SK-N-SH (cell line): ENCODE results near the gene RPL15. TPM values are rescaled to one million over a fixed set of nuclear protein-coding genes. Genes with fewer than 3 reads are reported as not detected.

Experiments used
- CTCF ChIA-PET: fragments of 300-600, 350-600 bp; formaldehyde crosslinking; extraction: SDS; loops from one replicate; lab custom pipeline; 2021; lab: Yijun Ruan, JAX
- POLR2A ChIA-PET: fragments of 350-600 bp; sonication (Branson Sonifier 250); formaldehyde crosslinking; extraction: SDS; loops from one replicate; lab custom pipeline; 2020; ENCODE audit warnings: antibody characterized with exemption, inconsistent platforms; lab: Yijun Ruan, JAX
- DNase-seq: peaks from one replicate; pipeline ENCODE4 v3.0.0; 2012
- H2AFZ ChIP-seq: fragments of 200-600 bp; sonication (generic); 2 replicates; pipeline ENCODE4 v1.8.1; 2016; ENCODE audit warnings: antibody characterized with exemption, mild to moderate bottlenecking, low read depth
- H3F3A ChIP-seq: fragments of 200-600 bp; sonication (generic); replicated peaks from 2 replicates; pipeline ENCODE3; 2016; ENCODE audit warnings: antibody characterized with exemption, mild to moderate bottlenecking; ENCODE audit not compliant: insufficient read depth
- H3K27ac ChIP-seq, 2 experiments: fragments of 200-500 bp in 1 of 2; fragments of 200-600 bp in 1 of 2; sonication (Bioruptor generic) in 1 of 2; sonication (generic), shearing (Covaris generic) in 1 of 2; 2 replicates each; pipeline versions ENCODE4 v1.5.1 to v1.6.1; 2014 to 2016; ENCODE audit warnings: low read depth in 2 of 2, inconsistent platforms in 1 of 2, low read length in 1 of 2, mild to moderate bottlenecking in 1 of 2, mixed read lengths in 1 of 2
- H3K27me3 ChIP-seq: fragments of 200-600 bp; sonication (generic), shearing (Covaris generic); 2 replicates; pipeline ENCODE4 v1.6.1; 2016; ENCODE audit warnings: mixed run types; ENCODE audit not compliant: insufficient read depth
- H3K36me3 ChIP-seq, 2 experiments: fragments of 200-500 bp in 1 of 2; fragments of 200-600 bp in 1 of 2; sonication (Bioruptor generic) in 1 of 2; sonication (generic) in 1 of 2; replicated peaks in 1 of 2; 2 replicates each; pipeline versions ENCODE3 to v1.5.1; 2014 to 2016; ENCODE audit warnings: low read length in 1 of 2, mild to moderate bottlenecking in 1 of 2; ENCODE audit not compliant: insufficient read depth in 2 of 2, control insufficient read depth in 1 of 2
- H3K4me1 ChIP-seq, 2 experiments: fragments of 200-500 bp in 1 of 2; fragments of 200-600 bp in 1 of 2; sonication (Bioruptor generic) in 1 of 2; sonication (generic), shearing (Covaris generic) in 1 of 2; 2 replicates each; pipeline versions ENCODE4 v1.5.1 to v1.6.1; 2014 to 2016; ENCODE audit warnings: low read depth in 1 of 2, low read length in 1 of 2, mixed run types in 1 of 2; ENCODE audit not compliant: insufficient read depth in 2 of 2, control insufficient read depth in 1 of 2
- H3K4me2 ChIP-seq: fragments of 200-600 bp; sonication (generic), shearing (Covaris generic); 2 replicates; pipeline ENCODE4 v1.6.1; 2017; ENCODE audit warnings: mixed run types
- H3K4me3 ChIP-seq, 2 experiments: fragments of 200-500 bp in 1 of 2; fragments of 200-600 bp in 1 of 2; sonication (Bioruptor generic) in 1 of 2; sonication (generic), shearing (Covaris generic) in 1 of 2; 2 replicates each; pipeline versions ENCODE4 v1.5.1 to v1.8.1; 2014 to 2016; ENCODE audit warnings: low read depth in 2 of 2, inconsistent platforms in 1 of 2, low read length in 1 of 2, mild to moderate bottlenecking in 1 of 2, mixed read lengths in 1 of 2, moderate library complexity in 1 of 2
- H3K79me2 ChIP-seq: fragments of 200-600 bp; sonication (generic); 2 replicates; pipeline ENCODE4 v1.8.1; 2017; ENCODE audit warnings: mild to moderate bottlenecking; ENCODE audit not compliant: insufficient read depth
- H3K9ac ChIP-seq: fragments of 200-600 bp; sonication (generic); 2 replicates; pipeline ENCODE4 v1.6.1; 2017; ENCODE audit warnings: mixed run types
- H3K9me2 ChIP-seq: fragments of 200-600 bp; sonication (generic); 2 replicates; pipeline ENCODE4 v1.6.1; 2017; ENCODE audit warnings: mixed run types
- H3K9me3 ChIP-seq: fragments of 200-600 bp; sonication (generic); 2 replicates; pipeline ENCODE4 v1.6.1; 2017; ENCODE audit warnings: mixed run types, mild to moderate bottlenecking, moderate library complexity
- H4K20me1 ChIP-seq: fragments of 200-600 bp; sonication (generic); 2 replicates; pipeline ENCODE4 v1.6.1; 2017; ENCODE audit warnings: mild to moderate bottlenecking, mixed run types; ENCODE audit not compliant: insufficient read depth
- CHD2 ChIP-seq: fragments of 150-350 bp; IDR thresholded peaks from 2 replicates; pipeline ENCODE4 v1.6.1; 2018; ENCODE audit warnings: low read length; ENCODE audit not compliant: partially characterized antibody
- EP300 ChIP-seq, 2 experiments: IDR thresholded peaks; 2 replicates each; pipeline versions ENCODE4 v1.4.0 to v1.6.1; 2012; ENCODE audit warnings: borderline replicate concordance in 1 of 2, low read depth in 1 of 2, low read length in 1 of 2
- GABPA ChIP-seq: IDR thresholded peaks from 2 replicates; pipeline ENCODE4 v1.4.0; 2012; ENCODE audit warnings: low read depth, mild to moderate bottlenecking
- JUND ChIP-seq: IDR thresholded peaks from 2 replicates; pipeline ENCODE4 v1.4.0; 2012
- MEF2A ChIP-seq: IDR thresholded peaks from 2 replicates; pipeline ENCODE4 v1.4.0; 2012; ENCODE audit warnings: low read depth, borderline replicate concordance
- NFIC ChIP-seq: IDR thresholded peaks from 2 replicates; pipeline ENCODE4 v1.4.0; 2012; ENCODE audit warnings: borderline replicate concordance
- NRF1 ChIP-seq: IDR thresholded peaks from 2 replicates; pipeline ENCODE4 v1.6.1; 2012; ENCODE audit warnings: low read depth, mild to moderate bottlenecking, low read length
- POLR2AphosphoS5 ChIP-seq: IDR thresholded peaks from 2 replicates; pipeline ENCODE4 v1.6.1; 2012; ENCODE audit warnings: low read depth, low read length
- RAD21 ChIP-seq: IDR thresholded peaks from 2 replicates; pipeline ENCODE4 v1.6.1; 2012; ENCODE audit warnings: mild to moderate bottlenecking, low read length
- RFX5 ChIP-seq: IDR thresholded peaks from 2 replicates; pipeline ENCODE4 v1.6.1; 2012; ENCODE audit warnings: mild to moderate bottlenecking, improper control_type of control experiment, low read length
- SIN3A ChIP-seq: IDR thresholded peaks from 2 replicates; pipeline ENCODE4 v1.6.1; 2012; ENCODE audit warnings: low read depth, mild to moderate bottlenecking, low read length, moderate library complexity, borderline replicate concordance
- TAF1 ChIP-seq: IDR thresholded peaks from 2 replicates; pipeline ENCODE4 v1.6.1; 2012; ENCODE audit warnings: low read depth, mild to moderate bottlenecking, low read length, moderate library complexity, borderline replicate concordance
- TCF12 ChIP-seq: IDR thresholded peaks from 2 replicates; pipeline ENCODE4 v1.4.0; 2012
- TEAD4 ChIP-seq: IDR thresholded peaks from 2 replicates; pipeline ENCODE4 v1.4.0; 2012; ENCODE audit warnings: mild to moderate bottlenecking, borderline replicate concordance; ENCODE audit not compliant: insufficient read depth
- WGBS: methylation state at CpG from one replicate; pipeline ENCODE4 v1.1.6; 2017; ENCODE audit warnings: low lambda C conversion rate; 5-methylcytosine and 5-hydroxymethylcytosine counted together
- polyA plus RNA-seq, 3 experiments: library from polyadenylated mRNA; depleted of rRNA; stranded (reverse); fragments of >200 nt; gene quantifications; 2 replicates each; pipeline ENCODE4 v1.2.3, GENCODE V29; 2012
- TF ChIP-seq, protein P1 (sequence below): IDR thresholded peaks from 2 replicates; pipeline ENCODE4; 2012
- TF ChIP-seq, protein P2 (sequence below): fragments of 200-600 bp; sonication (generic); IDR thresholded peaks from 2 replicates; pipeline ENCODE4 v1.6.1; 2017; ENCODE audit warnings: antibody characterized with exemption, mild to moderate bottlenecking, moderate library complexity
- TF ChIP-seq, protein P3 (sequence below): fragments of 150-350 bp; IDR thresholded peaks from 2 replicates; pipeline ENCODE4 v1.6.1; 2016; ENCODE audit warnings: mild to moderate bottlenecking, low read depth, low read length

RPL15 gene
- polyA plus RNA-seq, 1 of the 3 experiments (the other 2 are of a cell fraction): 5,582 TPM

DNA sequence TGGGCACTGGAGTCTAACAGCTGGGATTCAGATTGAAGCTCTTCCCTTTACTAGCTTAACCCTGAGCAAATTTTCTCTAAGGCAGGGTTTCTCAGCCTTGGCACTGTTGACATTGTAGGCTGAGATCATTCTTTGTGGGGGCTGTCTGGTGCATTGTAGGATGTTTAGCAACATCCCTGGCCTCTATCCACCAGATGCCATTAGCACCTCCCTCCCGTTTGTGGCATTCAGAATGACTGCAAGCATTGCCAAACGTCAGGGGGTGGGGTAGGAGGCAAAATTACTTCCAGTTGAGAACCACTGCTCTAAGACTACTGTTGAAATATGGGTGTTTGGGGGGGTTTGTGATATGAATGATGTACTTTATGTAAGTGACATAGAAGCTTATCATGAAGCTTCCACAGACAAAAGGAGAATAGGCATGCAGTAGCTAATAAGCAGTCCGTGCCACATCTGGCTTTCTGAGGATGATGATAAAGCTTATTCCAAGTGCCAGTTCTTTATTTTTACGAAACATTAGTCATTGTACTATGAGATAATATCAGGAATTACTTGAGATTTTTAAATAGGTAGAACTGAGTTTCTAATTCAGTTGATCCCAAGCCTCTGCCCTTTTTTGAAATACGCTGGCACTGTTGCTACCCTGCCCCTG, 39.5 kb upstream of the RPL15 start:
- Histone ChIP-seq H3K9me3 (no peaks in the 10 kb centered on the region), H3K9me2 (no peaks in the 10 kb centered on the region), H3K4me2 (peak overlapping the region; percentile 41), H3K27ac (no peak overlapping the region; a peak in 1 of 4 replicates), H3K27me3 (no peaks in the 10 kb centered on the region), H4K20me1 (peaks cover 57% of the 10 kb centered on the region), H3K4me1 (peaks cover 8 to 21% of the 10 kb centered on the region in 2 experiments), H3K4me3 (no peak overlapping the region), H3K36me3 (peaks cover 0 to 13% of the 10 kb centered on the region in 2 experiments), H3K79me2 (peaks cover 40% of the 10 kb centered on the region), H3F3A (no peaks in the 10 kb centered on the region), H3K9ac (no peak overlapping the region), H2AFZ (no peak overlapping the region)
- WGBS: 54% methylated on average over 5 of the region's 5 CpGs
- POLR2A ChIA-PET: interaction anchor here (0.7 kb wide), 1 partner anchor 988 kb away, joined by 3 read pairs; no protein-coding TSS in a partner anchor
- no peak for DNase-seq
- CTCF ChIA-PET: interaction anchor here (1.4 kb wide), 1 partner anchor 43 kb away, joined by 5 read pairs; no protein-coding TSS in a partner anchor
- no peak for TF ChIP-seq TAF1
- TF ChIP-seq MEF2A: no peak
- no peak for TF ChIP-seq RFX5
- no peak for TF ChIP-seq EP300 (IDR thresholded peaks at IDR 0.05; ENCODE audit: borderline replicate concordance in 1 of 2, low read depth in 1 of 2, low read length in 1 of 2)
- TF ChIP-seq JUND: 0 out of 2 replicates have a peak, but pooled peaks have one; percentile 7
- peak; percentile 50; the same call in 1 of the 2 replicates for TF ChIP-seq TCF12
- peak; percentile 44; the same call in 1 of the 2 replicates for TF ChIP-seq NFIC
- TF ChIP-seq NRF1: no peak

DNA sequence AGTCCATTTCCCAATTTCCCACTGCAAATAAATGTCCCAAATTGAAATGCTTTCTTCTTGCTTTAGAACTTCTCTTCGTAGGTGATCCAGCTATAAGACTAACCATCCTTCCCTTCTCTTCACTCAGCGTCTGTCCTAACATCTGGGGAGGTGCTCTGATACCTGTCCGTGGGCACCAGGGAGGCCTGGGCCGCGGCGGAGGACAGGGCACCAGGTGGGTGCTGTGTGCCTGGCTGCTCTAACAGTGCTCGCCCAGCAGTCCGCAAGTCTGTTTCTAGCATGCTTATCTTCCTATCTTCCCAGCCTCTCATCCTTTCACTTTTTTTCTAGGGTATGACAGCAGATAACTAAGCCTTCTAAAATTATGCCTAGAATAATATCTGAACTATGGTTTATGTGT, 37.4 kb upstream of the RPL15 start:
- POLR2A ChIA-PET: no interaction called here

More for the DNA sequence above, 37.4 kb upstream of the RPL15 start:
- DNase-seq: no peak
- no peaks in the 10 kb centered on the region for H3K27me3 ChIP-seq
- WGBS: 97% methylated on average over 8 of the region's 8 CpGs
- H2AFZ ChIP-seq: no peak overlapping the region
- no peak overlapping the region for H3K27ac ChIP-seq
- H3K4me2 ChIP-seq: no peak overlapping the region
- no peaks in the 10 kb centered on the region for H3K9me3 ChIP-seq
- peaks cover 31% of the 10 kb centered on the region for H3K79me2 ChIP-seq
- no peak overlapping the region for H3K4me3 ChIP-seq
- no peaks in the 10 kb centered on the region for H3K9me2 ChIP-seq
- H3K9ac ChIP-seq: no peak overlapping the region
- TF ChIP-seq, protein P1, sequence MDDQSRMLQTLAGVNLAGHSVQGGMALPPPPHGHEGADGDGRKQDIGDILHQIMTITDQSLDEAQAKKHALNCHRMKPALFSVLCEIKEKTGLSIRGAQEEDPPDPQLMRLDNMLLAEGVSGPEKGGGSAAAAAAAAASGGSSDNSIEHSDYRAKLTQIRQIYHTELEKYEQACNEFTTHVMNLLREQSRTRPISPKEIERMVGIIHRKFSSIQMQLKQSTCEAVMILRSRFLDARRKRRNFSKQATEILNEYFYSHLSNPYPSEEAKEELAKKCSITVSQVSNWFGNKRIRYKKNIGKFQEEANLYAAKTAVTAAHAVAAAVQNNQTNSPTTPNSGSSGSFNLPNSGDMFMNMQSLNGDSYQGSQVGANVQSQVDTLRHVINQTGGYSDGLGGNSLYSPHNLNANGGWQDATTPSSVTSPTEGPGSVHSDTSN: no peak
- no peak for TF ChIP-seq CHD2
- TF ChIP-seq, protein P2, sequence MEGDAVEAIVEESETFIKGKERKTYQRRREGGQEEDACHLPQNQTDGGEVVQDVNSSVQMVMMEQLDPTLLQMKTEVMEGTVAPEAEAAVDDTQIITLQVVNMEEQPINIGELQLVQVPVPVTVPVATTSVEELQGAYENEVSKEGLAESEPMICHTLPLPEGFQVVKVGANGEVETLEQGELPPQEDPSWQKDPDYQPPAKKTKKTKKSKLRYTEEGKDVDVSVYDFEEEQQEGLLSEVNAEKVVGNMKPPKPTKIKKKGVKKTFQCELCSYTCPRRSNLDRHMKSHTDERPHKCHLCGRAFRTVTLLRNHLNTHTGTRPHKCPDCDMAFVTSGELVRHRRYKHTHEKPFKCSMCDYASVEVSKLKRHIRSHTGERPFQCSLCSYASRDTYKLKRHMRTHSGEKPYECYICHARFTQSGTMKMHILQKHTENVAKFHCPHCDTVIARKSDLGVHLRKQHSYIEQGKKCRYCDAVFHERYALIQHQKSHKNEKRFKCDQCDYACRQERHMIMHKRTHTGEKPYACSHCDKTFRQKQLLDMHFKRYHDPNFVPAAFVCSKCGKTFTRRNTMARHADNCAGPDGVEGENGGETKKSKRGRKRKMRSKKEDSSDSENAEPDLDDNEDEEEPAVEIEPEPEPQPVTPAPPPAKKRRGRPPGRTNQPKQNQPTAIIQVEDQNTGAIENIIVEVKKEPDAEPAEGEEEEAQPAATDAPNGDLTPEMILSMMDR: no peak
- no peak for TF ChIP-seq POLR2AphosphoS5
- TF ChIP-seq GABPA: no peak
- TF ChIP-seq, protein P3, sequence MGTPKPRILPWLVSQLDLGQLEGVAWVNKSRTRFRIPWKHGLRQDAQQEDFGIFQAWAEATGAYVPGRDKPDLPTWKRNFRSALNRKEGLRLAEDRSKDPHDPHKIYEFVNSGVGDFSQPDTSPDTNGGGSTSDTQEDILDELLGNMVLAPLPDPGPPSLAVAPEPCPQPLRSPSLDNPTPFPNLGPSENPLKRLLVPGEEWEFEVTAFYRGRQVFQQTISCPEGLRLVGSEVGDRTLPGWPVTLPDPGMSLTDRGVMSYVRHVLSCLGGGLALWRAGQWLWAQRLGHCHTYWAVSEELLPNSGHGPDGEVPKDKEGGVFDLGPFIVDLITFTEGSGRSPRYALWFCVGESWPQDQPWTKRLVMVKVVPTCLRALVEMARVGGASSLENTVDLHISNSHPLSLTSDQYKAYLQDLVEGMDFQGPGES: no peak
- TF ChIP-seq RAD21: no peak
- TF ChIP-seq SIN3A: no peak
- no peak for TF ChIP-seq MEF2A
- no peak for TF ChIP-seq TCF12
- TF ChIP-seq TEAD4: no peak
- no peak for TF ChIP-seq EP300 (IDR thresholded peaks at IDR 0.05; ENCODE audit: borderline replicate concordance in 1 of 2, low read depth in 1 of 2, low read length in 1 of 2)
- H3K4me1 ChIP-seq: peaks cover 6 to 15% of the 10 kb centered on the region in 2 experiments
- no peaks in the 10 kb centered on the region for H3F3A ChIP-seq
- peaks cover 50% of the 10 kb centered on the region for H4K20me1 ChIP-seq
- peaks cover 6 to 13% of the 10 kb centered on the region in 2 experiments for H3K36me3 ChIP-seq
- CTCF ChIA-PET: interaction anchor here (2.0 kb wide), 1 partner anchor 9 kb away, joined by 9 read pairs; no protein-coding TSS in a partner anchor
